Measurements from ENCODE around the gene PPM1G. TPM values are rescaled to one million over a fixed set of nuclear protein-coding genes. Genes with fewer than 3 reads are reported as not detected.
"Not testable (repeated sequence)": the region's sequence is repeated elsewhere in the genome, so short reads cannot be mapped to it uniquely, and the experiment has no call there.

The PPM1G gene
- total RNA-seq, 4 donors from 2014 or later = 37.4 to 54.1 (median 49.3) TPM

DNA sequence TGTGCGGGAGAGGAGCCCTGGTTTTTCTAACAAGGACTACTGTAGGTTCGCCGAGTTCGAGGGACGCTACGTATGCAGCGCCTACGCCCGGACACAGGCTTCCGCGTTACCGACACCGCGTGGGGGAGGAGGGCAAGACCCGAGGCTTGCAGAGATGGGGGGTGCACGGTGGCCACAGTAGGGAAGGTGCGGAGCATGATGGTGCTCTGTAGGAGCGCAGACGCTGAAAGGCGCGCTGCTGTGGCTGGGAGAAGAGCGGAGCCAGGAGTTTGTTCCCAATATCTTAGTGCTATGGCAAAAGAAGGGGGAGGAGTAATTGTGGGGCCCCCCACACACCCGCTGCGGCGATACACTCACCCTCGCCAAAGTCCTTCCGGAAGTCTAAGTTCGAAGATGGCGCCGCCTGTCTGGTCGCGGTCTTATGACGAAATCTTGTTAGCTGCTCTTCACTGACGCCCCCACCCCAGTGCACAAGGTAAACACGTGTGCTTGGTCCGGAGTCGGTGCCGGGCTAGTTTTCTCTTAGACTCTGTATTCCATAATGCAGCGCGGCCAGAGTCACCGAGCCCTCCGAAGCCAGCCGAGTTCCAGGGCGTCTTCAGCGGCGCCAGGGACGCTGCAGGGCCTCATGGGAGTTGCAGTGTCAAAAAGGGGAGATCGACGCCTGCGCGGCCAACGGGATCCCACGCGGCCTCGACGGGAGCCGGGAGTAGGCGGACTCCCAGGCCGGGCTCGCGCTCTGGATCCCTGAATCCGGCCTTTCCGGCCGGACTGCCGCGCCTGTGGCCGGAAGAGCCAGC lies 52.8 kb downstream of the PPM1G start, which contains the start of gene GTF3C2:
Gene GTF3C2, minus strand, starts transcription at position 383 of the 800 bp plus-strand sequence. CDS start 13,210 bp downstream, outside the sequence.
- peaks cover 38% of the 10 kb centered on the region for H3K4me1 ChIP-seq
- 0% methylated on average over 35 of the region's 67 CpGs for WGBS
- no peaks in the 10 kb centered on the region for H3K36me3 ChIP-seq
- TF ChIP-seq POLR2A (IDR thresholded peaks at IDR 0.05) = peak in 1 of 2 donors; percentile 34
- TF ChIP-seq, protein P1, sequence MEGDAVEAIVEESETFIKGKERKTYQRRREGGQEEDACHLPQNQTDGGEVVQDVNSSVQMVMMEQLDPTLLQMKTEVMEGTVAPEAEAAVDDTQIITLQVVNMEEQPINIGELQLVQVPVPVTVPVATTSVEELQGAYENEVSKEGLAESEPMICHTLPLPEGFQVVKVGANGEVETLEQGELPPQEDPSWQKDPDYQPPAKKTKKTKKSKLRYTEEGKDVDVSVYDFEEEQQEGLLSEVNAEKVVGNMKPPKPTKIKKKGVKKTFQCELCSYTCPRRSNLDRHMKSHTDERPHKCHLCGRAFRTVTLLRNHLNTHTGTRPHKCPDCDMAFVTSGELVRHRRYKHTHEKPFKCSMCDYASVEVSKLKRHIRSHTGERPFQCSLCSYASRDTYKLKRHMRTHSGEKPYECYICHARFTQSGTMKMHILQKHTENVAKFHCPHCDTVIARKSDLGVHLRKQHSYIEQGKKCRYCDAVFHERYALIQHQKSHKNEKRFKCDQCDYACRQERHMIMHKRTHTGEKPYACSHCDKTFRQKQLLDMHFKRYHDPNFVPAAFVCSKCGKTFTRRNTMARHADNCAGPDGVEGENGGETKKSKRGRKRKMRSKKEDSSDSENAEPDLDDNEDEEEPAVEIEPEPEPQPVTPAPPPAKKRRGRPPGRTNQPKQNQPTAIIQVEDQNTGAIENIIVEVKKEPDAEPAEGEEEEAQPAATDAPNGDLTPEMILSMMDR (IDR thresholded peaks at IDR 0.05) = no peak
- peak in 2 of 3 donors; percentile 53 to 68 for TF ChIP-seq POLR2AphosphoS5 (IDR thresholded peaks at IDR 0.05)
- H3K27me3 ChIP-seq = no peaks in the 10 kb centered on the region
- peak within 1 kb of the TSS; percentile 75 for H3K4me3 ChIP-seq
- DNase-seq (ENCODE audit: low spot score in 2 of 2) = peak; percentile 96
- no peaks in the 10 kb centered on the region for H3K9me3 ChIP-seq
- peak within 1 kb of the TSS; percentile 90 for H3K27ac ChIP-seq

GRCh38 chr2:27356056-27356381 lies 53.4 kb downstream of the PPM1G start:
- H3K4me3 ChIP-seq = peak overlapping the region; percentile 75
- H3K36me3 ChIP-seq = no peaks in the 10 kb centered on the region
- DNase-seq (ENCODE audit: low spot score in 2 of 2) = peak in 1 of 2 donors; percentile 72
- H3K4me1 ChIP-seq = peaks cover 38% of the 10 kb centered on the region
- H3K9me3 ChIP-seq = no peaks in the 10 kb centered on the region
- H3K27me3 ChIP-seq = no peaks in the 10 kb centered on the region
- TF ChIP-seq POLR2AphosphoS5 (IDR thresholded peaks at IDR 0.05) = peak in 1 of 3 donors; percentile 3
- TF ChIP-seq, protein P1 (IDR thresholded peaks at IDR 0.05) = no peak
- 0% methylated on average over 8 of the region's 12 CpGs for WGBS
- H3K27ac ChIP-seq = peak overlapping the region; percentile 90

DNA sequence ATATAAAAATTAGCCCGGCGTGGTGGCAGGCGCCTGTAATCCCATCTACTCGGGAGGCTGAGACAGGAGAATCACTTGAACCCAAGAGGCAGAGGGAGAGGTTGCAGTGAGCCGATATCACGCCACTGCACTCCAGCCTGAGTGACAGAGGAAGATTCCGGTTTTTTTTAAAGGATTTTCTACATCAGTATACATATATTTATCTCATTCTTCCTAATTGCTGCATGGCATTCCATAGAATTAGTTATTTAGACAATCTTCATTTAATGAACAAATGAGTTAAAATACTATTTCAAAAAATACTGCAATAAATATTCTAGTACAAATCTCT lies 54.8 kb downstream of the PPM1G start:
- WGBS = 93% methylated on average over 7 of the region's 7 CpGs
- Histone ChIP-seq H3K36me3 (no peaks in the 10 kb centered on the region), H3K27me3 (no peaks in the 10 kb centered on the region), H3K9me3 (no peaks in the 10 kb centered on the region), H3K27ac (no peak overlapping the region), H3K4me1 (peaks cover 38% of the 10 kb centered on the region), H3K4me3 (no peak overlapping the region)
- TF ChIP-seq EP300 (IDR thresholded peaks at IDR 0.05) = no peak
- TF ChIP-seq, protein P1 (IDR thresholded peaks at IDR 0.05) = no peak
- no peak for TF ChIP-seq POLR2A (IDR thresholded peaks at IDR 0.05)
- no peak for TF ChIP-seq POLR2AphosphoS5 (IDR thresholded peaks at IDR 0.05)
- DNase-seq (ENCODE audit: low spot score in 2 of 2) = no peak

DNA sequence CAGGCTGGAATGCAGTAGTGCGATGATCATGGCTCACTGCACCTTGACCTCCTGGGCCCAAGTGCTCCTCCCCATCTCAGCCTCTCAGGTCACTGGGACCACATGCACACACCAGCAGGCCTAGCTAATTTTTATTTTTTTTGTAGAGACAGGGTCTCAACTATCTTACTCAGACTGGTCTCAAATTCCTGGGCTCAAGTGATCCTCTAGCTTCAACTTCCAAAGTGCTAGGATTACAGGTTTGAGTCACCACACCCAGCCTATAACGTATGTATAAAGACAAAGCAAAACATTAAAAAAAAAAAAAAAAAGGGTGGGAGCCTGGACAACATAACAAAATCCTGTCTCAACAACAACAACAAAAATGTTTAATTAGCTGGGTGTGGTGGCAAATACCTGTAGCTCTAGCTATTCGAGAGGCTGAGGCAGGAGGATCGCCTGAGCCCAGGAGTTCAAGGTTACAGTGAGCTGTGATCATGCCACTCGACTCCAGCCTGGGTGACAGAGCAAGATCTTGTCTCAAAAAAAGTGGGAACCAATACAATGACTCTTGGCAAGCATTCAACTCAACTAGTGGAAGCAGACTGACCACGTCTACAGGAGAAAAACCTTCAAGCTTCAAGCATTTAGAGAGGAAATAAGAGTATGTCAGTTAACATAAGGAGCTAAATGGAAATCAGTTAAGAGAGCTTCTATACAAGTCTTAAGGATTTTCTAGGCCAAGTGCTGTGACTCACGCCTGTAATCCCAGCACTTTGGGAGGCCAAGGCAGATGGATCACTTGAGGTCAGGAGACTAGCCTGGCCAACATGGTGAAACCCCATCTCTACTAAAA lies 55.4 kb downstream of the PPM1G start:
- Histone ChIP-seq H3K9me3 (no peaks in the 10 kb centered on the region), H3K36me3 (no peaks in the 10 kb centered on the region), H3K27ac (no peak overlapping the region), H3K4me3 (no peak overlapping the region), H3K4me1 (peaks cover 38% of the 10 kb centered on the region), H3K27me3 (no peaks in the 10 kb centered on the region)
- DNase-seq (ENCODE audit: low spot score in 2 of 2) = no peak
- 63% methylated on average over 7 of the region's 7 CpGs for WGBS
- TF ChIP-seq POLR2AphosphoS5 (IDR thresholded peaks at IDR 0.05) (no peak), POLR2A (IDR thresholded peaks at IDR 0.05) (no peak), EP300 (IDR thresholded peaks at IDR 0.05) (no peak)
- TF ChIP-seq, protein P1 (IDR thresholded peaks at IDR 0.05) = no peak

GRCh38 chr2:27353386-27353761 lies 56.0 kb downstream of the PPM1G start:
- DNase-seq (ENCODE audit: low spot score in 2 of 2); H3K4me3 ChIP-seq; H3K36me3 ChIP-seq; H3K27ac ChIP-seq; H3K9me3 ChIP-seq; H3K27me3 ChIP-seq: not testable (repeated sequence)
- WGBS = 96% methylated on average over 5 of the region's 5 CpGs
- H3K4me1 ChIP-seq = peaks cover 37% of the 10 kb centered on the region

Measured in suprapubic skin (tissue), 4 donors.